HG03103 (cell line): Measurements from ENCODE around the gene ARHGEF28.

Experiments
- ATAC-seq: cut with Tn5 transposase; IDR thresholded peaks from one replicate; pipeline ENCODE4 v1.9.1; 2021; ENCODE audit warnings: low read depth; ENCODE audit not compliant: unreplicated experiment

ARHGEF28 gene

GRCh38 chr5:73686912-73687311 lies 60.9 kb downstream of the ARHGEF28 start:
- ATAC-seq: no peak

DNA sequence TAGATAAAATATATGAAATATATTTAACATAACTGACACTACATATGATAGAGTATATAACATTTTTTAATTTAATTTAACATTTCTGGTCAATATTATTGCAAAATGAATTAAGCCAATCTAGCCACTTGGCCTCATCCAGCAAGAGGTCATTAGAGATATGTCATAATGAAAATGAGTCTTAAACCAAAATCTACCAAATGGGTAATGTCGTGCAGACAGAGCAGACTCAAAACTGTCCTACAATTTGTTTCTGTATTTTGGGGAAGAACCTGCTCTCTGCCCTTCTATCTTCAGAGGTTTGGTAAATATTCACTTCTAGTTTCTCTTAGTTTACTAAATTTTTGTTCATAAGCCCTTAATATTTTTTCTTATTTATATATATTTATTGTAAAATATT lies 61.4 kb downstream of the ARHGEF28 start:
- ATAC-seq: no peak

DNA sequence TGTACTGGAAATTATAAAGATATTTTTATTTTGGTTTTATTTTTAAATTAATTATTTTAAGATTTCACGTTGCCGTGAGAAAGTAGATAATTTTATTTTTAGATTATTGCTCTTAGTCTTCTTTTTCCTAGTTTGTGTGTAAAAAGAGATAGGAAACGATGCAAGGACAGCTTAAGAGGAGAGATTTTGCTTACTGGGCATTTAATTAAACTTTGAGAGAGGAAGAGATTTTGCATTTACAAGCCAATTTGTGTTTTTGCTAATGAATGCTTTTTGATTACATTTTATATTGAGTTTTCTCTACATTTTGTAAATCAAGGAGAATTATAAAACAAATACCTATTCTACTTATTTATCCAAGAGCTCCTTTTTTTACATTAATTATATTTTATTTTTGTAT lies 64.0 kb downstream of the ARHGEF28 start:
- ATAC-seq: no peak

GRCh38 chr5:73691302-73692080 lies 65.5 kb downstream of the ARHGEF28 start:
- no peak for ATAC-seq

GRCh38 chr5:73692166-73692640 lies 66.2 kb downstream of the ARHGEF28 start:
- ATAC-seq: no peak

GRCh38 chr5:73692981-73693380 lies 67.0 kb downstream of the ARHGEF28 start:
- no peak for ATAC-seq

DNA sequence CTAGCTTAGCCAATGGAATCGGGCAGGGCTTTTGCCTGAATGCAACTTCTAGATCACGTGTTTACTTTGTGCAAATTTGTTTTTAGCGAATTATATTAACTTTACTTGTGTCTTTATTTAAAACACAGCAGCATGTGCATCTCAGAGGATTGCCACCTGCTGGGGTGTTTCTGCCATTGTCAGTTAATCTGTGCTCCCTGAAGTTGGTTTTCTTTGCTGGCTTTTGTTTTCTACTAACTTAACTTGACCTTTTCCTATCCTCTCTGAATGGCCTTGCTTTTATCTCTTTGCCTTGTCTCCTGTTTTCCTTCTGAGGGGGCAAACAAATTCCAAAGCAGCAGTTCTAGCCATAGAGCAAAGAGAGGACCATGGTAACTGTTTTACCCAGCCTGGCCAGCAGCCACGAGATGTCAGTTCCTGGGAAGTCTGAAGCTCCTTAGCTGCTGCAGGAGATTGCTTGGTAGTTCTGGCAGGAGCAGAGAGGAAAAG lies 67.6 kb downstream of the ARHGEF28 start:
- ATAC-seq: peak; percentile 19

DNA sequence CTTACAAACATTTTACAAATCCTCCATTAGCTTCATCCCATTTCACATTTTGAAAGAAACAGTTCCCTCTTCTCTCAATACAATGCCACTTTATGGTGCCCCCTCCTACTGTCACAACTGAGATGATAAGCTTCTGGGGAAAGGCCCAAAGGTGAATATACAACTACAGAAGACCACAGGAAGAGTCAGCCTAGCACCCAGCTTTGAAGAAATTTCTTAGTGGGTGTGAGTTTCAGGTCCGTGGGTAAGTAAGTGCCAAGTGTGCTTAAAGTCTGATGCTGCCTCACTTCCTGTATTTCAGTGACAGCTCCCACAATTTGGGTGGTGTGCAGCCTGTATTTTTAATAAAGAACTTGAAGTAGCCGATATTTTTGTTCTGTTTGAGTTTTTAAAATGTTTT lies 68.1 kb downstream of the ARHGEF28 start:
- peak; percentile 51 for ATAC-seq

- no peak for ATAC-seq
Measured at GRCh38 chr5:73698011-73698410, 72.0 kb downstream of the ARHGEF28 start.

GRCh38 chr5:73701566-73701965 lies 75.6 kb downstream of the ARHGEF28 start:
- no peak for ATAC-seq

- no peak for ATAC-seq
Measured at GRCh38 chr5:73702534-73702933, 76.5 kb downstream of the ARHGEF28 start.

GRCh38 chr5:73702951-73703350 lies 77.0 kb downstream of the ARHGEF28 start:
- no peak for ATAC-seq

DNA sequence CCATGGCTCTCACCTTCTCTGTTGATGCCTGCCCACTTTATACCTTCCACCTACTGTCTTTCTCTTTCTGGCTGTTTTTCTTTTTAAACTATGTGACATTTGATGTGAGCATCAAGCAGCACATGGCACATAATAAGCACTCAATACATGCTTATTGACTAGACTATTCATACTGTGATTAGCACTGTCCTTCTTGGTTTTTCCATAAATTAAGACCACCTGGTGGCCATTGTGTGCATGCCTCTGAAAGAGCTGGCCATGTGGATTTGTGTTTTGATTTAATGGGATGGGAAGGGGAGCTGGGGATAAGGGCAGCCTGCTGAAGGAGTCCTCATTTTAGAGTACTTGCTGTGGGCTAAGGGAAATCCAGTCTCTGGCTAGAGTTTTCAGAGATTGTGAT lies 79.4 kb downstream of the ARHGEF28 start:
- no peak for ATAC-seq

- ATAC-seq: no peak
Measured at GRCh38 chr5:73706963-73707362, 81.0 kb downstream of the ARHGEF28 start.

- ATAC-seq: no peak
Measured at GRCh38 chr5:73709536-73710129, 83.6 kb downstream of the ARHGEF28 start.

GRCh38 chr5:73716284-73716808 lies 90.3 kb downstream of the ARHGEF28 start:
- ATAC-seq: no peak

DNA sequence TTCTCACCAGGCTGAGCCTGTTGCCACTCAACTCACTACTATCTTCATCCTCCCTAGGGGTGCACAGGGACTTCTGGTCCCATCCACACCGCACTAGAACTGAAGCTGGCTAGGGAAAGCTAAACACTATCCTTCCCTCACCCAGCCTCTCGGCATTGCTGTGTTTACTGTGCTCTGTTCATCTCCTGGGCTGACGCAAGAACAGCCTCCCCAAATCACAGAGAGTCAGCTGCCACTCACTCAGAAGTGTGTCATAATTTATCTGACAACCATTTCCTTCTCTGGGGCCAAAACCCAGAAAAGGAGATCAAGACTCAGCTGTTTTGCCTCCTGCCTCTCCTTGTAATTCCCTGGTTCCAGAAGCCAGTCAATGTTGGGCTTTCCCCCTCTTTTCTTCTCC lies 92.8 kb downstream of the ARHGEF28 start:
- no peak for ATAC-seq

DNA sequence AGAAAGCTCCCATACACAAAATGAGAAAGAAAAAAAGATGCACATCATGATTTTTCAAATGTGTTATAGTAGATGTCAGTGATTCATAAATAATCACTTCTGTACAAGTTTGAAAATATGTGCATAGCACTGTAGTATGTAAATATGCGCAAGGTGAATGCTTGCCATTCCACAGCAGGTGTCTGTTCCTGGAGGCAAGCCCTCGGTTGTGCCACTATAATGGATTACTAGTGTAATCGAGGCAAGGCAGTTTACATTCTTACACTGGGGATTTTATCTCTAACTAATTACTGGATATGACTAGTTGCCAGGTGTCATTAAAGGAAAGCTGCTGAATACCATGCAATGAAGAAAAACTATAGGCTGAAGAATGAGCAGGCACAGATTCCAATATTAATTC lies 93.6 kb downstream of the ARHGEF28 start:
- ATAC-seq: no peak

DNA sequence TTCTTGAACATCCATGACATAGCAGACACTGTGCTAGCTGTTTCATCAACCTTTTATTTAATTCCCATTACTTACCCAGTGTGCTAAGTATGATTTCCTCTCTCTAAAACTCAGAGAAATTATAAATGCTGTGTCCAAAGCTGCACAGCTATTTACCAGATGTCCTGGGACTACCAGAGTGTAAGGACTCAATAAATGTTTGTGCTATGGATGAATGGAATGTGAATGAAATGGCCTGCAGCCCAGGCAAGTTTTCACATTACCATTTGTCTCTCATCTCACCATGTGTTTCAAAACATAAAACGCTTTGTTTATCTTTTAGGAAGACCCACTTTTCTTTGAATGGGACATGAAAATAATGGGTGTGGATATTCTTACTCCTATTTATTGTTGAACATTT lies 96.2 kb downstream of the ARHGEF28 start:
- no peak for ATAC-seq

DNA sequence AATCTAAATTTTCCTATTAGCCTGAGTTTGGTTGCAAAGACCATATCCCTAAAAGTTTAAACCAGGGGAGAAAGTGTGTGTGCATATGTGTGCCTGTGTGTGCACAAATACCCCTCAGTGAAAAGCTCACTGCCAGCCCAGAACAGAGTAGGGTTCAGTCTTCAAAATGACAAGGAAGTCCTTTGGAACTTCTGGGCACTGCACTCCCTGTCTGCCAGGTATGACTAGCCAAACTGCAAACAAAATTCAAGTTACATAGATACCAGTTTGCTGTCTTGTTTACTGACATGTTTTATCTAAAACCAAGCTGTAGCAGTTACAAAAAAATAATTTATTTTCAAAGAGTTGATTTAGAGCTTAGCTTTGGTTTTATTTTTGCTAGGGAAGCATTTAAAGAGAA lies 100.1 kb downstream of the ARHGEF28 start:
- no peak for ATAC-seq

- ATAC-seq: no peak
Measured at GRCh38 chr5:73726606-73727231, 100.7 kb downstream of the ARHGEF28 start.
